ENCODE measurements around the gene PIK3AP1. TPM values are rescaled to one million over a fixed set of nuclear protein-coding genes. Genes with fewer than 3 reads are reported as not detected.

Gene PIK3AP1
- total RNA-seq, 4 donors from 2014 or later = 4.7 to 16.6 (median 8.8) TPM

DNA sequence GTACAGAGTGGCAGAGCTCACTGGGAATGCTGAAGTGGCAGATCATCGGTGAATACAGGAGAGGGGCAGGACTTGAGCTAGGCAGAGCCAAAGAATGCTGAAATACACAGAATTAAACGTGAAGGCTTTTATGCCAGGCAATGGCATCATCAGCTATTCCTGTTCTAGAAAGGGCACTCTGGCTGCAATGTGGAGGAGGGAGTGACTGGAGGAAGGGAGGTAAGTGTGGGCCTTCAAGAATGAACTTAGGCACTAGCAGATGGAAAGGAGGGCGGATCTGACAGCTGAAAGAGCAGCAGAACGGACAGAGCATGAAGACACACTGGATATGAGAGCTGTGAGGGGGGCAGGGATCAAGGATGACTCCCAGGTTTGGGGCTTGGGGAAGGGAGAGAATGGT lies 121.5 kb downstream of the PIK3AP1 start:
- no peaks in the 10 kb centered on the region for H3K4me1 ChIP-seq
- no peak overlapping the region for H3K4me3 ChIP-seq
- 81% methylated on average over 4 of the region's 4 CpGs for WGBS
- no peaks in the 10 kb centered on the region for H3K27me3 ChIP-seq
- no peaks in the 10 kb centered on the region for H3K36me3 ChIP-seq
- no peaks in the 10 kb centered on the region for H3K9me3 ChIP-seq
- no peak for TF ChIP-seq EP300 (IDR thresholded peaks at IDR 0.05)
- no peak for TF ChIP-seq CTCF (IDR thresholded peaks at IDR 0.05)
- no peak for TF ChIP-seq POLR2A (IDR thresholded peaks at IDR 0.05; ENCODE audit: low read depth)
- no peak for TF ChIP-seq POLR2AphosphoS5 (IDR thresholded peaks at IDR 0.05)
- H3K27ac ChIP-seq (replicated peaks in 1 of 4) = no peak overlapping the region
- intact Hi-C loops (cut with DNase I) = no loop called here
- no peak for DNase-seq (ENCODE audit: extremely low spot score)

- WGBS = 60% methylated on average over 1 of the region's 1 CpG
- Histone ChIP-seq H3K4me3 (no peak overlapping the region), H3K27ac (replicated peaks in 1 of 4) (no peak overlapping the region), H3K9me3 (no peaks in the 10 kb centered on the region), H3K4me1 (no peaks in the 10 kb centered on the region), H3K36me3 (no peaks in the 10 kb centered on the region), H3K27me3 (no peaks in the 10 kb centered on the region)
- TF ChIP-seq EP300 (IDR thresholded peaks at IDR 0.05) (no peak), POLR2AphosphoS5 (IDR thresholded peaks at IDR 0.05) (no peak), CTCF (IDR thresholded peaks at IDR 0.05) (no peak), POLR2A (IDR thresholded peaks at IDR 0.05; ENCODE audit: low read depth) (no peak)
- intact Hi-C loops (cut with DNase I) = no loop called here
- no peak for DNase-seq (ENCODE audit: extremely low spot score)
Measured at GRCh38 chr10:96596422-96597407, 123.6 kb downstream of the PIK3AP1 start.

DNA sequence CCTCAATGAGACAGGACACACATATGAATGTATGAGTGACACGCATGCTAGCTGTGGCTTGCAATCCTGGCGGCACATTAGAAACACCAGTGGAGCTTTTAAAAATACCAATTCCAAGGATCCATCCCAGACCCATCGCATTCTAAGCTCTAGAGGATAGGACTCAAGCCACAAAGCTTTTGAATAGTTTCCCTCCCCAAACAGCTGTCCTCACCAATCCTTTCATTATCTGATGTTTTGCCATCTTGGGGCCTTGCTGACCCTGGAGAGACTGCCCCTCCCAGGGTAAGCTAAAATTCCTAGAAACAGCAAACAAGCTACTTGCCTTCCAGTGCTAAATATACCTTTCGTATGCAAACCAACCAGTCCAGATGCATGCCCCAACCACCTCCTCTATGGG lies 124.6 kb downstream of the PIK3AP1 start:
- H3K4me1 ChIP-seq = no peaks in the 10 kb centered on the region
- intact Hi-C loops (cut with DNase I) = no loop called here
- WGBS = 100% methylated on average over 4 of the region's 4 CpGs

GRCh38 chr10:96591946-96592345 lies 128.4 kb downstream of the PIK3AP1 start:
- no peak overlapping the region for H3K27ac ChIP-seq (replicated peaks in 1 of 4)
- H3K9me3 ChIP-seq = no peaks in the 10 kb centered on the region
- peaks cover 9 to 19% (median 12%) of the 10 kb centered on the region in 4 donors for H3K4me1 ChIP-seq
- no peak for DNase-seq (ENCODE audit: extremely low spot score)
- no peaks in the 10 kb centered on the region for H3K27me3 ChIP-seq
- WGBS = 77% methylated on average over 1 of the region's 1 CpG
- H3K36me3 ChIP-seq = no peaks in the 10 kb centered on the region
- H3K4me3 ChIP-seq = no peak overlapping the region
- intact Hi-C loops (cut with DNase I) = no loop called here
- no peak for TF ChIP-seq POLR2A (IDR thresholded peaks at IDR 0.05; ENCODE audit: low read depth)
- TF ChIP-seq EP300 (IDR thresholded peaks at IDR 0.05) = no peak
- TF ChIP-seq CTCF (IDR thresholded peaks at IDR 0.05) = no peak
- TF ChIP-seq POLR2AphosphoS5 (IDR thresholded peaks at IDR 0.05) = no peak

More for the DNA sequence above, 124.6 kb downstream of the PIK3AP1 start:
- Histone ChIP-seq H3K9me3 (no peaks in the 10 kb centered on the region), H3K4me3 (no peak overlapping the region), H3K27me3 (no peaks in the 10 kb centered on the region), H3K27ac (replicated peaks in 1 of 4) (no peak overlapping the region), H3K36me3 (no peaks in the 10 kb centered on the region)
- TF ChIP-seq EP300 (IDR thresholded peaks at IDR 0.05) (no peak), POLR2AphosphoS5 (IDR thresholded peaks at IDR 0.05) (no peak), POLR2A (IDR thresholded peaks at IDR 0.05; ENCODE audit: low read depth) (no peak), CTCF (IDR thresholded peaks at IDR 0.05) (no peak)
- no peak for DNase-seq (ENCODE audit: extremely low spot score)
